HepG2 (cell line): ENCODE results near the gene RIPOR1. TPM values are rescaled to one million over a fixed set of nuclear protein-coding genes. Genes with fewer than 3 reads are reported as not detected.

Experiments
- HMGXB4 ChIP-seq, 2 experiments: sonication (generic) in 1 of 2; formaldehyde crosslinking in 1 of 2; IDR thresholded peaks; 2 replicates each; pipeline versions ENCODE4 v1.4.0 to v1.6.1; 2018 to 2020; ENCODE audit warnings: missing genetic modification reagents in 2 of 2, borderline replicate concordance in 1 of 2, low read depth in 1 of 2, mild to moderate bottlenecking in 1 of 2, missing biosample characterization in 1 of 2
- RFX3 ChIP-seq: IDR thresholded peaks from 2 replicates; pipeline ENCODE4 v1.6.1; 2016; ENCODE audit warnings: missing biosample characterization, missing genetic modification reagents
- SNAPC4 ChIP-seq: sonication (generic); formaldehyde crosslinking; IDR thresholded peaks from 2 replicates; pipeline ENCODE4 v1.4.0; 2020; ENCODE audit warnings: mild to moderate bottlenecking, missing genetic modification reagents
- THAP7 ChIP-seq: sonication (generic); formaldehyde crosslinking; IDR thresholded peaks from 2 replicates; pipeline ENCODE4 v1.8.1; 2023; ENCODE audit warnings: mild to moderate bottlenecking, missing genetic modification reagents
- TRIM24 ChIP-seq: sonication (generic); formaldehyde crosslinking; IDR thresholded peaks from 2 replicates; pipeline ENCODE4 v1.8.0; 2022; ENCODE audit warnings: mild to moderate bottlenecking, missing genetic modification reagents
- ZBTB34 ChIP-seq: sonication (generic); formaldehyde crosslinking; IDR thresholded peaks from 2 replicates; pipeline ENCODE4 v1.8.0; 2022; ENCODE audit warnings: mild to moderate bottlenecking, missing genetic modification reagents
- ZFP36L1 ChIP-seq: sonication (generic); formaldehyde crosslinking; IDR thresholded peaks from 2 replicates; pipeline ENCODE4 v1.8.0; 2022; ENCODE audit warnings: mild to moderate bottlenecking, missing genetic modification reagents, moderate library complexity
- ZGPAT ChIP-seq: IDR thresholded peaks from 2 replicates; pipeline ENCODE4 v1.6.1; 2016; ENCODE audit warnings: mild to moderate bottlenecking
- ZNF160 ChIP-seq: sonication (generic); formaldehyde crosslinking; IDR thresholded peaks from 2 replicates; pipeline ENCODE4 v1.8.0; 2022; ENCODE audit warnings: mild to moderate bottlenecking, inconsistent platforms, missing genetic modification reagents
- ZNF343 ChIP-seq: sonication (generic); formaldehyde crosslinking; IDR thresholded peaks from 2 replicates; pipeline ENCODE4 v1.4.0; 2020; ENCODE audit warnings: mild to moderate bottlenecking, missing genetic modification reagents
- polyA plus RNA-seq, 8 experiments: library from polyadenylated mRNA; depleted of rRNA in 3 of 8; stranded (reverse) in 7 of 8; unstranded in 1 of 8; fragments of >200 nt; fragmentation: Illumina TruSeq in 4 of 8; extraction: Trizol in 4 of 8; gene quantifications; 2 replicates each; pipeline versions ENCODE4 v1.2.1 to v1.2.3, GENCODE V29; 2011 to 2016; ENCODE audit warnings: low read depth in 4 of 8, missing spikeins in 1 of 8, mixed read lengths in 1 of 8; ENCODE audit not compliant: insufficient read depth in 1 of 8
- total RNA-seq, 5 experiments: library from RNA; depleted of rRNA; stranded (reverse); fragments of >200 nt; fragmentation: Illumina TruSeq; extraction: Trizol; gene quantifications; 2 replicates each; pipeline ENCODE4 v1.2.3, GENCODE V29; 2016; ENCODE audit warnings: low read depth in 1 of 5
- TF ChIP-seq, protein P1 (sequence below): sonication (generic); formaldehyde crosslinking; IDR thresholded peaks from 2 replicates; pipeline ENCODE4 v1.8.1; 2023; ENCODE audit warnings: mild to moderate bottlenecking, missing genetic modification reagents
- TF ChIP-seq, protein P2 (sequence below): sonication (generic); formaldehyde crosslinking; IDR thresholded peaks from 2 replicates; pipeline ENCODE4 v1.4.0; 2020; ENCODE audit warnings: missing genetic modification reagents

RIPOR1 gene
- total and polyA plus RNA-seq, 2 of the 13 experiments (the other 11 are each of a cell fraction or from before 2014, with no cell fraction given): 4.6 to 8.1 TPM

- TF ChIP-seq HMGXB4 (CRISPR knock-in tag; IDR thresholded peaks at IDR 0.05; ENCODE audit: borderline replicate concordance in 1 of 2, low read depth in 1 of 2) (peak; percentile 98 to 99), THAP7 (peak; percentile 91), TRIM24 (CRISPR knock-in tag) (no peak), SNAPC4 (CRISPR knock-in tag) (no peak; the same call in 1 of the 2 replicates), ZNF160 (no peak), ZBTB34 (CRISPR knock-in tag) (no peak), ZGPAT (CRISPR knock-in tag) (peak; percentile 74), RFX3 (CRISPR knock-in tag) (no peak), ZNF343 (CRISPR knock-in tag) (no peak), ZFP36L1 (CRISPR knock-in tag) (no peak)
- TF ChIP-seq, protein P1, sequence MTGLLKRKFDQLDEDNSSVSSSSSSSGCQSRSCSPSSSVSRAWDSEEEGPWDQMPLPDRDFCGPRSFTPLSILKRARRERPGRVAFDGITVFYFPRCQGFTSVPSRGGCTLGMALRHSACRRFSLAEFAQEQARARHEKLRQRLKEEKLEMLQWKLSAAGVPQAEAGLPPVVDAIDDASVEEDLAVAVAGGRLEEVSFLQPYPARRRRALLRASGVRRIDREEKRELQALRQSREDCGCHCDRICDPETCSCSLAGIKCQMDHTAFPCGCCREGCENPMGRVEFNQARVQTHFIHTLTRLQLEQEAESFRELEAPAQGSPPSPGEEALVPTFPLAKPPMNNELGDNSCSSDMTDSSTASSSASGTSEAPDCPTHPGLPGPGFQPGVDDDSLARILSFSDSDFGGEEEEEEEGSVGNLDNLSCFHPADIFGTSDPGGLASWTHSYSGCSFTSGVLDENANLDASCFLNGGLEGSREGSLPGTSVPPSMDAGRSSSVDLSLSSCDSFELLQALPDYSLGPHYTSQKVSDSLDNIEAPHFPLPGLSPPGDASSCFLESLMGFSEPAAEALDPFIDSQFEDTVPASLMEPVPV: peak; percentile 66; the same call in 1 of the 2 replicates
- TF ChIP-seq, protein P2, sequence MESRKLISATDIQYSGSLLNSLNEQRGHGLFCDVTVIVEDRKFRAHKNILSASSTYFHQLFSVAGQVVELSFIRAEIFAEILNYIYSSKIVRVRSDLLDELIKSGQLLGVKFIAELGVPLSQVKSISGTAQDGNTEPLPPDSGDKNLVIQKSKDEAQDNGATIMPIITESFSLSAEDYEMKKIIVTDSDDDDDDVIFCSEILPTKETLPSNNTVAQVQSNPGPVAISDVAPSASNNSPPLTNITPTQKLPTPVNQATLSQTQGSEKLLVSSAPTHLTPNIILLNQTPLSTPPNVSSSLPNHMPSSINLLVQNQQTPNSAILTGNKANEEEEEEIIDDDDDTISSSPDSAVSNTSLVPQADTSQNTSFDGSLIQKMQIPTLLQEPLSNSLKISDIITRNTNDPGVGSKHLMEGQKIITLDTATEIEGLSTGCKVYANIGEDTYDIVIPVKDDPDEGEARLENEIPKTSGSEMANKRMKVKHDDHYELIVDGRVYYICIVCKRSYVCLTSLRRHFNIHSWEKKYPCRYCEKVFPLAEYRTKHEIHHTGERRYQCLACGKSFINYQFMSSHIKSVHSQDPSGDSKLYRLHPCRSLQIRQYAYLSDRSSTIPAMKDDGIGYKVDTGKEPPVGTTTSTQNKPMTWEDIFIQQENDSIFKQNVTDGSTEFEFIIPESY: peak; percentile 66
Observed at GRCh38 chr16:67521095-67521804, 7.4 kb upstream of the RIPOR1 start (continued).
